Subcutaneous adipose tissue (tissue), 4 donors: Measurements from ENCODE around the gene ZNF296. TPM values are rescaled to one million over a fixed set of nuclear protein-coding genes. Genes with fewer than 3 reads are reported as not detected.

Experiments
- CTCF ChIP-seq: fragments of 450-650 bp; IDR thresholded peaks from one replicate; pipeline ENCODE4 v1.5.1; 2016; ENCODE audit warnings: low read depth, mild to moderate bottlenecking, control low read depth, antibody characterized with exemption, moderate library complexity
- total RNA-seq, 4 donors: library from RNA; depleted of rRNA; stranded (reverse); fragments of >200 nt; gene quantifications; one replicate each; pipeline ENCODE4 v1.1.0, GENCODE V29; 2016

ZNF296 gene
- total RNA-seq, 4 donors from 2014 or later: 0.51 to 0.88 TPM; not detected in 2

- no peak for TF ChIP-seq CTCF
These were observed 16.9 kb downstream of the ZNF296 start for GRCh38 chr19:45059258-45059965.

- TF ChIP-seq CTCF: no peak
These were observed 17.6 kb downstream of the ZNF296 start for GRCh38 chr19:45058622-45059159.

- no peak for TF ChIP-seq CTCF
These were observed 18.8 kb downstream of the ZNF296 start for GRCh38 chr19:45057444-45057843.

GRCh38 chr19:45056831-45057230, 19.4 kb downstream of the ZNF296 start:
- TF ChIP-seq CTCF: no peak

- no peak for TF ChIP-seq CTCF
These were observed 24.2 kb downstream of the ZNF296 start for GRCh38 chr19:45051929-45052579.

- TF ChIP-seq CTCF: no peak
These were observed 26.2 kb downstream of the ZNF296 start for GRCh38 chr19:45050036-45050435.

- no peak for TF ChIP-seq CTCF
These were observed 27.1 kb downstream of the ZNF296 start for GRCh38 chr19:45049073-45049736.
